Activated CD8-positive, alpha-beta memory T cell treated with anti-CD3 and anti-CD28 coated beads for 48 hours (primary cell): ENCODE data around the gene TEX14.

Experiments used
- DNase-seq, 3 experiments: peaks; one replicate each; pipeline ENCODE4 v3.0.0-alpha.2; 2020; ENCODE audit warnings: low read depth in 2 of 3, low spot score in 2 of 3

Gene TEX14

GRCh38 chr17:58528443-58528842 is 163.4 kb downstream of the TEX14 start:
- DNase-seq, result no peak

- no peak for DNase-seq
Observed at GRCh38 chr17:58527949-58528348, 163.9 kb downstream of the TEX14 start.

GRCh38 chr17:58527306-58527705 is 164.5 kb downstream of the TEX14 start:
- no peak for DNase-seq

GRCh38 chr17:58525239-58525638 is 166.6 kb downstream of the TEX14 start:
- no peak for DNase-seq

- DNase-seq, result no peak
Observed at GRCh38 chr17:58521680-58522079, 170.2 kb downstream of the TEX14 start.

- no peak for DNase-seq
Observed at GRCh38 chr17:58520843-58521430, 170.9 kb downstream of the TEX14 start.

- peak; percentile 91 to 99 (median 93) for DNase-seq
Observed at GRCh38 chr17:58517928-58518609, 173.8 kb downstream of the TEX14 start.

GRCh38 chr17:58517378-58517927 is 174.4 kb downstream of the TEX14 start:
- peak in 1 of 3 experiments; percentile 82 for DNase-seq

GRCh38 chr17:58516644-58517377 is 175.0 kb downstream of the TEX14 start:
- no peak for DNase-seq

GRCh38 chr17:58515286-58515685 is 176.6 kb downstream of the TEX14 start:
- DNase-seq, result no peak

- no peak for DNase-seq
Observed at GRCh38 chr17:58514770-58515157, 177.1 kb downstream of the TEX14 start.

- peak; percentile 38 to 64 (median 47) for DNase-seq
Observed at GRCh38 chr17:58513965-58514769, 177.7 kb downstream of the TEX14 start, which contains the start of gene MTMR4. Gene MTMR4 (minus strand): TSS chr17:58514638. CDS start chr17:58514407, 231 bp downstream.

- peak in 1 of 3 experiments; percentile 22 for DNase-seq
Observed at GRCh38 chr17:58513267-58513964, 178.4 kb downstream of the TEX14 start.

- no peak for DNase-seq
Observed at GRCh38 chr17:58510075-58510474, 181.8 kb downstream of the TEX14 start.

GRCh38 chr17:58508341-58509067 is 183.3 kb downstream of the TEX14 start:
- DNase-seq, result no peak

- DNase-seq, result no peak
Observed at GRCh38 chr17:58507123-58507634, 184.7 kb downstream of the TEX14 start.
